Measurements from ENCODE around the gene PPP6R3. TPM values are rescaled to one million over a fixed set of nuclear protein-coding genes. Genes with fewer than 3 reads are reported as not detected.
A peak's percentile ranks its signal among the peaks of the same experiment; 100 is the strongest.

Gene PPP6R3
- total and polyA plus RNA-seq, 2 donors (not counting 3 experiments of a cell fraction or from before 2014, with no cell fraction given), result 31.7 to 98.8 TPM

DNA sequence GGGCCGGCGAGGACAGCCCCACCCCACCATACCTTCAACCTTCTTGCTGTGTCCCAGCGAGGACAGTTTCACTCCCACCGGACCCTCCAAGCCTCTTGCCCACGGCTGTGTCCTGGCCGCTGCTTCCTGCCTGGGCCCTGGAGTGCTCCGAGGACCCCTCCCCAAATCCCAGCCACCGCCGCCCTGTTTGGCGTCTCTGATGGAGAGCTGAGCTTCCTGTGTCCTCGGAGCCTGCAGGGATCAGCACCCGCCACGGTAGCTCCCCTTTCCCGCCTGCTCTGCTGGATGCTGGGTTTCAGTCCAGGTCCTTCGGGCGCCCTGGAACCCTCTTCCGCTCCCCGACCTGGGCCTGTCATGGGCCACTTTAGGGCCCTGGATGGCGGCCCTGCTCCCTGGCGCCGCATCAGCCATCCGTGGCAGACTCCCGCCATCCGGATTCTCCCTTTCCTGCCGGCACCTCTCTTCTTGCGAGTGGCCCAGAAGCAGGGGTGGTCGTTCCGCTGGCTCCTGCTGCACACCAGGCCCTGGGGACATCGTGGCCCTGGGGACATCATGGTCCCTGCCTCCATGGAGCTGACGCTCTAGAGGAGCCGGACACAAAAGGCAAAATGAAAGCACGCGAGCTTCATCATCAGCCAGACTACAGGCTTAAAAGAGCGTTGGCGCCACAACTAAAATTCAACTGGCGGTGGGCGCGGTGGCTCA is 189.5 kb downstream of the PPP6R3 start:
- CTCF ChIA-PET, result interaction anchor here (0.7 to 1.0 kb wide), 2 partner anchors 17 to 41 kb away, joined by 3 to 7 read pairs; no protein-coding TSS in a partner anchor

DNA sequence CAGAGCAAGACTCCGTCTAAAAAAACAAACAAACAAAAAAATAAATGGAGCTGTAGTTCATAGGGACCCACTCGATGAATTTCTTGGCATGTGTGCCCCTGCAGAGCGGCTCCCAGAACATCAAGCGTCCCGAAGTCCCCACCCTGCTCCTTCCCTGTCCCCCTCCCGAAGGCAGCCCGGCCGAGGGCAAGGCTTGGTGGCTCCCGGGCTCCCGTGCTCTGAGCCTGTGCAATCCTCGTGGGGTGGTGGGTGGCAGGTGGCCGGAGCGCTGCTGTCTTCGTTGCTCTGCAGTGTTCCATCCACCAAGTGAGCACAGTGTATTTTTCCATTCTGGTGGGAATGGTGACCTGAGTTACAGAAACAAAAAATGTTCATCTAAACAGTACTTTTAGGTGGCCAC is 190.2 kb downstream of the PPP6R3 start:
- H3K36me3 ChIP-seq (ENCODE audit: control insufficient read depth in 2 of 2, extremely low read depth in 1 of 2, insufficient read depth in 2 of 2, low read length in 2 of 2), result no peaks in the 10 kb centered on the region
- POLR2A ChIA-PET, result no interaction called here

More for the DNA sequence above, 189.5 kb downstream of the PPP6R3 start:
- FAIRE-seq (no peak), DNase-seq (ENCODE audit: low read depth, low spot score) (no peak)
- dilution Hi-C loops (cut with MboI; ENCODE audit: extremely low pct_ligation_motif_present, low sequenced_read_pairs) (no loop called here), intact Hi-C loops (cut with micrococcal nuclease) (loop anchor here (5.0 kb wide), 1 partner anchor 37 kb away; no protein-coding TSS in a partner anchor)
- H3K36me3 ChIP-seq (ENCODE audit: control insufficient read depth in 2 of 2, extremely low read depth in 1 of 2, insufficient read depth in 2 of 2, low read length in 2 of 2), result no peaks in the 10 kb centered on the region
- no peak for TF ChIP-seq POLR2A (IDR thresholded peaks at IDR 0.05; ENCODE audit: low read depth, low read length)
- peak; percentile 39 for TF ChIP-seq EZH2 (IDR thresholded peaks at IDR 0.05; ENCODE audit: borderline replicate concordance, low read depth, low read length, severe bottlenecking)
- TF ChIP-seq FOS (IDR thresholded peaks at IDR 0.05; ENCODE audit: borderline replicate concordance, insufficient read depth, low read length), result no peak
- TF ChIP-seq POLR2AphosphoS5 (IDR thresholded peaks at IDR 0.05; ENCODE audit: insufficient read depth, low read depth, low read length), result no peak
- no peaks in the 10 kb centered on the region for H3K4me1 ChIP-seq (ENCODE audit: control insufficient read depth, extremely low read depth, insufficient read depth, low read length)
- no peaks in the 10 kb centered on the region for H3K9me3 ChIP-seq (replicated peaks; ENCODE audit: control insufficient read depth, insufficient read depth, low read length)
- peaks cover 4 to 14% of the 10 kb centered on the region in 2 experiments for H3K27me3 ChIP-seq (ENCODE audit: control insufficient read depth in 2 of 2, insufficient read depth in 2 of 2, low read length in 2 of 2)
- H4K20me1 ChIP-seq (replicated peaks; ENCODE audit: control insufficient read depth, extremely low read depth, insufficient read depth, low read length), result no peaks in the 10 kb centered on the region
- no peaks in the 10 kb centered on the region for H3K9me1 ChIP-seq (replicated peaks; ENCODE audit: control insufficient read depth, extremely low read depth, insufficient read depth, low read length)
- H3K9ac ChIP-seq (replicated peaks; ENCODE audit: extremely low read depth, insufficient read depth, low read length), result no peak overlapping the region
- H3K27ac ChIP-seq (ENCODE audit: insufficient read depth, low read depth, low read length), result no peak overlapping the region
- BruUV-seq (replicated peaks), result no TSS peak
- no peak overlapping the region for H3K4me2 ChIP-seq (ENCODE audit: insufficient read depth, low read length)
- POLR2A ChIA-PET, result no interaction called here
- no peak overlapping the region for H3K4me3 ChIP-seq (replicated peaks in 1 of 3; ENCODE audit: insufficient read depth in 1 of 3, low read depth in 1 of 3, low read length in 3 of 3)
- no peaks in the 10 kb centered on the region for H3K79me2 ChIP-seq (ENCODE audit: control insufficient read depth, insufficient read depth, low read length)
- H2AFZ ChIP-seq (ENCODE audit: low read depth, low read length), result no peak overlapping the region

More for the DNA sequence above, 190.2 kb downstream of the PPP6R3 start:
- Histone ChIP-seq H3K4me1 (ENCODE audit: control insufficient read depth, extremely low read depth, insufficient read depth, low read length) (no peaks in the 10 kb centered on the region), H3K4me3 (replicated peaks in 1 of 3; ENCODE audit: insufficient read depth in 1 of 3, low read depth in 1 of 3, low read length in 3 of 3) (no peak overlapping the region), H4K20me1 (replicated peaks; ENCODE audit: control insufficient read depth, extremely low read depth, insufficient read depth, low read length) (no peaks in the 10 kb centered on the region), H3K79me2 (ENCODE audit: control insufficient read depth, insufficient read depth, low read length) (no peaks in the 10 kb centered on the region), H3K27ac (ENCODE audit: insufficient read depth, low read depth, low read length) (no peak overlapping the region), H3K9me1 (replicated peaks; ENCODE audit: control insufficient read depth, extremely low read depth, insufficient read depth, low read length) (no peaks in the 10 kb centered on the region), H3K9ac (replicated peaks; ENCODE audit: extremely low read depth, insufficient read depth, low read length) (no peak overlapping the region), H2AFZ (ENCODE audit: low read depth, low read length) (no peak overlapping the region), H3K27me3 (ENCODE audit: control insufficient read depth in 2 of 2, insufficient read depth in 2 of 2, low read length in 2 of 2) (peaks cover 6 to 14% of the 10 kb centered on the region in 2 experiments), H3K4me2 (ENCODE audit: insufficient read depth, low read length) (no peak overlapping the region), H3K9me3 (replicated peaks; ENCODE audit: control insufficient read depth, insufficient read depth, low read length) (no peaks in the 10 kb centered on the region)
- dilution Hi-C loops (cut with MboI; ENCODE audit: extremely low pct_ligation_motif_present, low sequenced_read_pairs) (no loop called here), intact Hi-C loops (cut with micrococcal nuclease) (loop anchor here (5.0 kb wide), 1 partner anchor 36 kb away; no protein-coding TSS in a partner anchor)
- DNase-seq (ENCODE audit: low read depth, low spot score) (no peak), FAIRE-seq (no peak)
- BruUV-seq (replicated peaks), result no TSS peak
- CTCF ChIA-PET, result no interaction called here
- TF ChIP-seq JUN (IDR thresholded peaks at IDR 0.05; ENCODE audit: borderline replicate concordance, insufficient read depth, insufficient read length, low read depth), result no peak
- no peak for TF ChIP-seq GATA2 (IDR thresholded peaks at IDR 0.05; ENCODE audit: insufficient read depth, insufficient read length, low read depth, low read length)
- TF ChIP-seq, protein P1, sequence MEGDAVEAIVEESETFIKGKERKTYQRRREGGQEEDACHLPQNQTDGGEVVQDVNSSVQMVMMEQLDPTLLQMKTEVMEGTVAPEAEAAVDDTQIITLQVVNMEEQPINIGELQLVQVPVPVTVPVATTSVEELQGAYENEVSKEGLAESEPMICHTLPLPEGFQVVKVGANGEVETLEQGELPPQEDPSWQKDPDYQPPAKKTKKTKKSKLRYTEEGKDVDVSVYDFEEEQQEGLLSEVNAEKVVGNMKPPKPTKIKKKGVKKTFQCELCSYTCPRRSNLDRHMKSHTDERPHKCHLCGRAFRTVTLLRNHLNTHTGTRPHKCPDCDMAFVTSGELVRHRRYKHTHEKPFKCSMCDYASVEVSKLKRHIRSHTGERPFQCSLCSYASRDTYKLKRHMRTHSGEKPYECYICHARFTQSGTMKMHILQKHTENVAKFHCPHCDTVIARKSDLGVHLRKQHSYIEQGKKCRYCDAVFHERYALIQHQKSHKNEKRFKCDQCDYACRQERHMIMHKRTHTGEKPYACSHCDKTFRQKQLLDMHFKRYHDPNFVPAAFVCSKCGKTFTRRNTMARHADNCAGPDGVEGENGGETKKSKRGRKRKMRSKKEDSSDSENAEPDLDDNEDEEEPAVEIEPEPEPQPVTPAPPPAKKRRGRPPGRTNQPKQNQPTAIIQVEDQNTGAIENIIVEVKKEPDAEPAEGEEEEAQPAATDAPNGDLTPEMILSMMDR (IDR thresholded peaks at IDR 0.05; ENCODE audit: extremely low read depth in 1 of 2, insufficient read depth in 1 of 2, low read depth in 1 of 2, low read length in 2 of 2), result no peak
- TF ChIP-seq, protein P2, sequence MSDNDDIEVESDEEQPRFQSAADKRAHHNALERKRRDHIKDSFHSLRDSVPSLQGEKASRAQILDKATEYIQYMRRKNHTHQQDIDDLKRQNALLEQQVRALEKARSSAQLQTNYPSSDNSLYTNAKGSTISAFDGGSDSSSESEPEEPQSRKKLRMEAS (IDR thresholded peaks at IDR 0.05; ENCODE audit: insufficient read depth, insufficient read length), result no peak
- no peak for TF ChIP-seq POLR2A (IDR thresholded peaks at IDR 0.05; ENCODE audit: low read depth, low read length)
- no peak for TF ChIP-seq POLR2AphosphoS5 (IDR thresholded peaks at IDR 0.05; ENCODE audit: insufficient read depth, low read depth, low read length)
- TF ChIP-seq MYC (IDR thresholded peaks at IDR 0.05; ENCODE audit: low read depth, low read length), result no peak
- TF ChIP-seq FOS (IDR thresholded peaks at IDR 0.05; ENCODE audit: borderline replicate concordance, insufficient read depth, low read length), result no peak
- TF ChIP-seq EZH2 (IDR thresholded peaks at IDR 0.05; ENCODE audit: borderline replicate concordance, low read depth, low read length, severe bottlenecking), result no peak

Measured in endothelial cell of umbilical vein (primary cell).